NCI-H774 (cell line): Measurements from ENCODE around the gene ZNF217.
"Not testable (repeated sequence)": the region's sequence is repeated elsewhere in the genome, so short reads cannot be mapped to it uniquely, and the experiment has no call there.

Experiments used
- DNase-seq: peaks from one replicate; lab custom pipeline; 2025; lab: John Stamatoyannopoulos, UW

Gene ZNF217

GRCh38 chr20:53597521-53598120 is 4.0 kb upstream of the ZNF217 start:
- no peak for DNase-seq

- no peak for DNase-seq
These were observed 3.4 kb upstream of the ZNF217 start for GRCh38 chr20:53597030-53597482.

GRCh38 chr20:53596189-53597001 is 2.8 kb upstream of the ZNF217 start:
- not testable (repeated sequence) for DNase-seq

- DNase-seq, result not testable (repeated sequence)
These were observed 2.1 kb upstream of the ZNF217 start for GRCh38 chr20:53595742-53596141.

GRCh38 chr20:53595018-53595378 is 1.4 kb upstream of the ZNF217 start:
- DNase-seq, result no peak

- peak; percentile 89 for DNase-seq
These were observed 704 bp upstream of the ZNF217 start for GRCh38 chr20:53594068-53595017.

- no peak for DNase-seq
These were observed 610 bp downstream of the ZNF217 start for GRCh38 chr20:53592992-53593465.

GRCh38 chr20:53592454-53592991 is 1.1 kb downstream of the ZNF217 start:
- DNase-seq, result not testable (repeated sequence)

- not testable (repeated sequence) for DNase-seq
These were observed 1.6 kb downstream of the ZNF217 start for GRCh38 chr20:53591941-53592441.

- not testable (repeated sequence) for DNase-seq
These were observed 2.4 kb downstream of the ZNF217 start for GRCh38 chr20:53591206-53591741.

GRCh38 chr20:53590608-53591007 is 3.0 kb downstream of the ZNF217 start:
- DNase-seq, result not testable (repeated sequence)

GRCh38 chr20:53590122-53590521 is 3.5 kb downstream of the ZNF217 start:
- not testable (repeated sequence) for DNase-seq

GRCh38 chr20:53589321-53590065 is 4.1 kb downstream of the ZNF217 start:
- DNase-seq, result not testable (repeated sequence)

- DNase-seq, result not testable (repeated sequence)
These were observed 6.4 kb downstream of the ZNF217 start for GRCh38 chr20:53587157-53587703.

GRCh38 chr20:53586640-53587039 is 7.0 kb downstream of the ZNF217 start:
- no peak for DNase-seq

- not testable (repeated sequence) for DNase-seq
These were observed 7.7 kb downstream of the ZNF217 start for GRCh38 chr20:53585910-53586309.

- DNase-seq, result not testable (repeated sequence)
These were observed 8.6 kb downstream of the ZNF217 start for GRCh38 chr20:53585004-53585569.

GRCh38 chr20:53584550-53584913 is 9.1 kb downstream of the ZNF217 start:
- DNase-seq, result not testable (repeated sequence)

GRCh38 chr20:53583660-53584549 is 9.7 kb downstream of the ZNF217 start:
- not testable (repeated sequence) for DNase-seq
